Measurements from ENCODE around the gene FLYWCH2. TPM values are rescaled to one million over a fixed set of nuclear protein-coding genes. Genes with fewer than 3 reads are reported as not detected.

FLYWCH2 gene
- total and polyA plus RNA-seq, 2 experiments from 2014 or later: 30.9 to 45.0 TPM

DNA sequence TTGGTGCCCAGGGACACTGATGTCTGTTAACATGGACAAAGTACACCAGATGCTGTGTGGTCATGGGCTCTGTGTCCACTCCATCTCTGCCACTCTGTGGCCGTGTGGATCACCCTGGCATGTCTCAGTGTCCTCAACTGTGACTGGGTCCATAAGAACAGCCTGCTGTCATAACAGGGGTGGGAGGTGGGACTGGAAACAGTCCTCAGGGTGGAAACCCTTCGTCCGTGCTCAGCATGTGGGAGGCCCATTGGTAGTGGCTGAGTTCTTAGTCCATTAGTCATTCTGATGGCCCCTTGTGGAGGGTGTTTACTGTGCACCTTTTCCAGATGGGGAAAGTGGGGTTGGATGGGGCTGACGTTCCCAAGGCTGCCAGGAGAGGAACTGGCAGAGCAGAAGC lies 12.8 kb downstream of the FLYWCH2 start:
- DNase-seq (ENCODE audit: low spot score): no peak
- no peaks in the 10 kb centered on the region for H3K9me2 ChIP-seq (ENCODE audit: insufficient read depth)
- H3K36me3 Mint-ChIP-seq (ENCODE audit: low read depth): no peaks in the 10 kb centered on the region; the same call in 2 of the 3 replicates
- H3K27me3 Mint-ChIP-seq (ENCODE audit: insufficient read depth, low read depth, poor library complexity): peaks cover 8% of the 10 kb centered on the region
- H2AFZ ChIP-seq: no peak overlapping the region
- no peaks in the 10 kb centered on the region for H3K27me3 ChIP-seq (ENCODE audit: insufficient read depth)
- H3K4me1 Mint-ChIP-seq: peaks cover 3% of the 10 kb centered on the region; the same call in 2 of the 3 replicates
- H3K9me3 Mint-ChIP-seq: no peaks in the 10 kb centered on the region
- no peak overlapping the region for H3K27ac Mint-ChIP-seq
- no peaks in the 10 kb centered on the region; the same call in 1 of the 2 replicates for H3F3A ChIP-seq (replicated peaks; ENCODE audit: low read depth)
- TF ChIP-seq, protein P1, sequence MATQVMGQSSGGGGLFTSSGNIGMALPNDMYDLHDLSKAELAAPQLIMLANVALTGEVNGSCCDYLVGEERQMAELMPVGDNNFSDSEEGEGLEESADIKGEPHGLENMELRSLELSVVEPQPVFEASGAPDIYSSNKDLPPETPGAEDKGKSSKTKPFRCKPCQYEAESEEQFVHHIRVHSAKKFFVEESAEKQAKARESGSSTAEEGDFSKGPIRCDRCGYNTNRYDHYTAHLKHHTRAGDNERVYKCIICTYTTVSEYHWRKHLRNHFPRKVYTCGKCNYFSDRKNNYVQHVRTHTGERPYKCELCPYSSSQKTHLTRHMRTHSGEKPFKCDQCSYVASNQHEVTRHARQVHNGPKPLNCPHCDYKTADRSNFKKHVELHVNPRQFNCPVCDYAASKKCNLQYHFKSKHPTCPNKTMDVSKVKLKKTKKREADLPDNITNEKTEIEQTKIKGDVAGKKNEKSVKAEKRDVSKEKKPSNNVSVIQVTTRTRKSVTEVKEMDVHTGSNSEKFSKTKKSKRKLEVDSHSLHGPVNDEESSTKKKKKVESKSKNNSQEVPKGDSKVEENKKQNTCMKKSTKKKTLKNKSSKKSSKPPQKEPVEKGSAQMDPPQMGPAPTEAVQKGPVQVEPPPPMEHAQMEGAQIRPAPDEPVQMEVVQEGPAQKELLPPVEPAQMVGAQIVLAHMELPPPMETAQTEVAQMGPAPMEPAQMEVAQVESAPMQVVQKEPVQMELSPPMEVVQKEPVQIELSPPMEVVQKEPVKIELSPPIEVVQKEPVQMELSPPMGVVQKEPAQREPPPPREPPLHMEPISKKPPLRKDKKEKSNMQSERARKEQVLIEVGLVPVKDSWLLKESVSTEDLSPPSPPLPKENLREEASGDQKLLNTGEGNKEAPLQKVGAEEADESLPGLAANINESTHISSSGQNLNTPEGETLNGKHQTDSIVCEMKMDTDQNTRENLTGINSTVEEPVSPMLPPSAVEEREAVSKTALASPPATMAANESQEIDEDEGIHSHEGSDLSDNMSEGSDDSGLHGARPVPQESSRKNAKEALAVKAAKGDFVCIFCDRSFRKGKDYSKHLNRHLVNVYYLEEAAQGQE (IDR thresholded peaks at IDR 0.05; ENCODE audit: unreplicated experiment): no peak
- no peak for TF ChIP-seq POLR2AphosphoS5 (IDR thresholded peaks at IDR 0.05; ENCODE audit: low read depth)
- TF ChIP-seq, protein P2, sequence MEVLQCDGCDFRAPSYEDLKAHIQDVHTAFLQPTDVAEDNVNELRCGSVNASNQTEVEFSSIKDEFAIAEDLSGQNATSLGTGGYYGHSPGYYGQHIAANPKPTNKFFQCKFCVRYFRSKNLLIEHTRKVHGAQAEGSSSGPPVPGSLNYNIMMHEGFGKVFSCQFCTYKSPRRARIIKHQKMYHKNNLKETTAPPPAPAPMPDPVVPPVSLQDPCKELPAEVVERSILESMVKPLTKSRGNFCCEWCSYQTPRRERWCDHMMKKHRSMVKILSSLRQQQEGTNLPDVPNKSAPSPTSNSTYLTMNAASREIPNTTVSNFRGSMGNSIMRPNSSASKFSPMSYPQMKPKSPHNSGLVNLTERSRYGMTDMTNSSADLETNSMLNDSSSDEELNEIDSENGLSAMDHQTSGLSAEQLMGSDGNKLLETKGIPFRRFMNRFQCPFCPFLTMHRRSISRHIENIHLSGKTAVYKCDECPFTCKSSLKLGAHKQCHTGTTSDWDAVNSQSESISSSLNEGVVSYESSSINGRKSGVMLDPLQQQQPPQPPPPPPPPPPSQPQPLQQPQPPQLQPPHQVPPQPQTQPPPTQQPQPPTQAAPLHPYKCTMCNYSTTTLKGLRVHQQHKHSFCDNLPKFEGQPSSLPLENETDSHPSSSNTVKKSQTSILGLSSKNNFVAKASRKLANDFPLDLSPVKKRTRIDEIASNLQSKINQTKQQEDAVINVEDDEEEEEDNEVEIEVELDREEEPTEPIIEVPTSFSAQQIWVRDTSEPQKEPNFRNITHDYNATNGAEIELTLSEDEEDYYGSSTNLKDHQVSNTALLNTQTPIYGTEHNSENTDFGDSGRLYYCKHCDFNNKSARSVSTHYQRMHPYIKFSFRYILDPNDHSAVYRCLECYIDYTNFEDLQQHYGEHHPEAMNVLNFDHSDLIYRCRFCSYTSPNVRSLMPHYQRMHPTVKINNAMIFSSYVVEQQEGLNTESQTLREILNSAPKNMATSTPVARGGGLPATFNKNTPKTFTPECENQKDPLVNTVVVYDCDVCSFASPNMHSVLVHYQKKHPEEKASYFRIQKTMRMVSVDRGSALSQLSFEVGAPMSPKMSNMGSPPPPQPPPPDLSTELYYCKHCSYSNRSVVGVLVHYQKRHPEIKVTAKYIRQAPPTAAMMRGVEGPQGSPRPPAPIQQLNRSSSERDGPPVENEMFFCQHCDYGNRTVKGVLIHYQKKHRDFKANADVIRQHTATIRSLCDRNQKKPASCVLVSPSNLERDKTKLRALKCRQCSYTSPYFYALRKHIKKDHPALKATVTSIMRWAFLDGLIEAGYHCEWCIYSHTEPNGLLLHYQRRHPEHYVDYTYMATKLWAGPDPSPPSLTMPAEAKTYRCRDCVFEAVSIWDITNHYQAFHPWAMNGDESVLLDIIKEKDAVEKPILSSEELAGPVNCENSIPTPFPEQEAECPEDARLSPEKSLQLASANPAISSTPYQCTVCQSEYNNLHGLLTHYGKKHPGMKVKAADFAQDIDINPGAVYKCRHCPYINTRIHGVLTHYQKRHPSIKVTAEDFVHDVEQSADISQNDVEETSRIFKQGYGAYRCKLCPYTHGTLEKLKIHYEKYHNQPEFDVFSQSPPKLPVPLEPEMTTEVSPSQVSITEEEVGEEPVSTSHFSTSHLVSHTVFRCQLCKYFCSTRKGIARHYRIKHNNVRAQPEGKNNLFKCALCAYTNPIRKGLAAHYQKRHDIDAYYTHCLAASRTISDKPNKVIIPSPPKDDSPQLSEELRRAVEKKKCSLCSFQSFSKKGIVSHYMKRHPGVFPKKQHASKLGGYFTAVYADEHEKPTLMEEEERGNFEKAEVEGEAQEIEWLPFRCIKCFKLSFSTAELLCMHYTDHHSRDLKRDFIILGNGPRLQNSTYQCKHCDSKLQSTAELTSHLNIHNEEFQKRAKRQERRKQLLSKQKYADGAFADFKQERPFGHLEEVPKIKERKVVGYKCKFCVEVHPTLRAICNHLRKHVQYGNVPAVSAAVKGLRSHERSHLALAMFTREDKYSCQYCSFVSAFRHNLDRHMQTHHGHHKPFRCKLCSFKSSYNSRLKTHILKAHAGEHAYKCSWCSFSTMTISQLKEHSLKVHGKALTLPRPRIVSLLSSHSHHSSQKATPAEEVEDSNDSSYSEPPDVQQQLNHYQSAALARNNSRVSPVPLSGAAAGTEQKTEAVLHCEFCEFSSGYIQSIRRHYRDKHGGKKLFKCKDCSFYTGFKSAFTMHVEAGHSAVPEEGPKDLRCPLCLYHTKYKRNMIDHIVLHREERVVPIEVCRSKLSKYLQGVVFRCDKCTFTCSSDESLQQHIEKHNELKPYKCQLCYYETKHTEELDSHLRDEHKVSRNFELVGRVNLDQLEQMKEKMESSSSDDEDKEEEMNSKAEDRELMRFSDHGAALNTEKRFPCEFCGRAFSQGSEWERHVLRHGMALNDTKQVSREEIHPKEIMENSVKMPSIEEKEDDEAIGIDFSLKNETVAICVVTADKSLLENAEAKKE (CRISPR knock-in tag; IDR thresholded peaks at IDR 0.05): no peak
- no peak overlapping the region for H3K4me3 ChIP-seq
- no peaks in the 10 kb centered on the region for H3K36me3 ChIP-seq (ENCODE audit: insufficient read depth)
- H3K4me1 ChIP-seq (ENCODE audit: insufficient read depth): peaks cover 3% of the 10 kb centered on the region; the same call in 1 of the 2 replicates
- no peak overlapping the region for H3K4me3 Mint-ChIP-seq
- no peaks in the 10 kb centered on the region for H4K20me1 ChIP-seq (replicated peaks; ENCODE audit: insufficient read depth)
- no peak overlapping the region for H3K4me2 ChIP-seq
- no peak overlapping the region for H3K27ac ChIP-seq (ENCODE audit: low read depth)
- ATAC-seq: no peak
- no peaks in the 10 kb centered on the region for H3K79me2 ChIP-seq (replicated peaks; ENCODE audit: insufficient read depth)
